GM23338 (cell line): Measurements from ENCODE around the gene ULBP1. TPM values are rescaled to one million over a fixed set of nuclear protein-coding genes. Genes with fewer than 3 reads are reported as not detected.

Experiments
- ATAC-seq: fragments of 200-7000 bp; cut with Tn5 transposase; 3 replicates; pipeline ENCODE4 v1.9.1; 2020
- DNase-seq: peaks from one replicate; pipeline ENCODE4 v3.0.0-alpha.2; 2015; ENCODE audit warnings: low spot score
- H2AFZ ChIP-seq: fragments of 200-600 bp; sonication (generic); 2 replicates; pipeline ENCODE4 v1.8.0; 2016; ENCODE audit warnings: antibody characterized with exemption, mild to moderate bottlenecking, moderate library complexity
- H3F3A ChIP-seq: fragments of 200-600 bp; sonication (generic); replicated peaks from 2 replicates; pipeline ENCODE4 v1.8.0; 2017; ENCODE audit warnings: antibody characterized with exemption, mixed run types, low read depth
- H3K27ac ChIP-seq: fragments of 200-600 bp; sonication (generic); 2 replicates; pipeline ENCODE4 v1.6.1; 2016; ENCODE audit warnings: low read depth
- H3K27me3 ChIP-seq: fragments of 200-600 bp; sonication (generic); 2 replicates; pipeline ENCODE4 v1.8.0; 2016; ENCODE audit warnings: mild to moderate bottlenecking, mixed run types, moderate library complexity; ENCODE audit not compliant: insufficient read depth
- H3K36me3 ChIP-seq: fragments of 200-600 bp; sonication (generic); 2 replicates; pipeline ENCODE4 v1.8.0; 2016; ENCODE audit warnings: mild to moderate bottlenecking; ENCODE audit not compliant: insufficient read depth
- H3K4me1 ChIP-seq: fragments of 200-600 bp; sonication (generic); 2 replicates; pipeline ENCODE4 v1.8.0; 2016; ENCODE audit warnings: mild to moderate bottlenecking, moderate library complexity; ENCODE audit not compliant: insufficient read depth
- H3K4me2 ChIP-seq: fragments of 200-600 bp; sonication (generic); 2 replicates; pipeline ENCODE4 v1.7.1; 2017; ENCODE audit warnings: mixed run types
- H3K4me3 ChIP-seq: fragments of 200-600 bp; sonication (generic); 2 replicates; pipeline ENCODE4 v1.6.1; 2016; ENCODE audit warnings: mixed run types
- H3K79me2 ChIP-seq: fragments of 200-600 bp; sonication (generic); replicated peaks from 2 replicates; pipeline ENCODE4 v1.8.0; 2017; ENCODE audit warnings: mild to moderate bottlenecking; ENCODE audit not compliant: insufficient read depth
- H3K9me2 ChIP-seq: fragments of 200-600 bp; sonication (generic); 2 replicates; pipeline ENCODE4 v1.8.0; 2017; ENCODE audit not compliant: insufficient read depth
- H4K20me1 ChIP-seq: fragments of 200-600 bp; sonication (generic); replicated peaks from 2 replicates; pipeline ENCODE4 v1.8.0; 2017; ENCODE audit warnings: mild to moderate bottlenecking; ENCODE audit not compliant: insufficient read depth
- H3K27ac Mint-ChIP-seq: 2 replicates; pipeline ENCODE4 v1.8.0; 2020; ENCODE audit warnings: inconsistent platforms, mild to moderate bottlenecking, moderate library complexity, mixed read lengths
- H3K27me3 Mint-ChIP-seq: 3 replicates; pipeline ENCODE4 v1.8.0; 2022; ENCODE audit warnings: low read depth, mild to moderate bottlenecking, moderate library complexity, mixed read lengths, inconsistent platforms; ENCODE audit not compliant: insufficient read depth, poor library complexity
- H3K36me3 Mint-ChIP-seq: 3 replicates; pipeline ENCODE4 v1.8.0; 2021; ENCODE audit warnings: low read depth, mild to moderate bottlenecking, inconsistent platforms, moderate library complexity, mixed read lengths
- H3K4me1 Mint-ChIP-seq: 3 replicates; pipeline ENCODE4 v1.8.0; 2020; ENCODE audit warnings: mild to moderate bottlenecking, inconsistent platforms, mixed read lengths
- H3K4me3 Mint-ChIP-seq: 3 replicates; pipeline ENCODE4 v1.8.0; 2021; ENCODE audit warnings: moderate library complexity, mild to moderate bottlenecking, inconsistent platforms, mixed read lengths
- H3K9me3 Mint-ChIP-seq: 3 replicates; pipeline ENCODE4 v1.8.0; 2020; ENCODE audit warnings: moderate library complexity, mild to moderate bottlenecking, inconsistent platforms, mixed read lengths
- CREB1 ChIP-seq: fragments of 250-450 bp; sonication (Bioruptor Pico); IDR thresholded peaks from 2 replicates; pipeline ENCODE4 v1.5.0; 2020; ENCODE audit warnings: low read depth, mild to moderate bottlenecking, moderate library complexity
- EZH2 ChIP-seq: fragments of 200-600 bp; sonication (generic); IDR thresholded peaks from one replicate; pipeline ENCODE4 v1.8.0; 2017; ENCODE audit warnings: antibody characterized with exemption, mild to moderate bottlenecking, low read depth; ENCODE audit not compliant: unreplicated experiment
- EZH2phosphoT487 ChIP-seq: fragments of 200-600 bp; sonication (generic); IDR thresholded peaks from one replicate; pipeline ENCODE4 v1.8.1; 2018; ENCODE audit warnings: antibody characterized with exemption; ENCODE audit not compliant: unreplicated experiment
- JUNB ChIP-seq: IDR thresholded peaks from one replicate; pipeline ENCODE4 v1.6.1; 2016; ENCODE audit warnings: antibody characterized with exemption; ENCODE audit not compliant: unreplicated experiment
- NANOG ChIP-seq: IDR thresholded peaks from 2 replicates; pipeline ENCODE4 v1.6.1; 2016; ENCODE audit warnings: antibody characterized with exemption, borderline replicate concordance
- POLR2AphosphoS5 ChIP-seq: IDR thresholded peaks from 2 replicates; pipeline ENCODE4 v1.6.1; 2016; ENCODE audit warnings: antibody characterized with exemption, low read depth
- STAT1 ChIP-seq: IDR thresholded peaks from one replicate; pipeline ENCODE4 v1.6.1; 2016; ENCODE audit warnings: antibody characterized with exemption; ENCODE audit not compliant: unreplicated experiment
- ZNF114 ChIP-seq: fragments of 250-450 bp; sonication (Bioruptor Pico); IDR thresholded peaks from 2 replicates; pipeline ENCODE4 v1.5.0; 2020; ENCODE audit warnings: mild to moderate bottlenecking, moderate library complexity
- ZNF331 ChIP-seq: fragments of 250-450 bp; sonication (Bioruptor Pico); IDR thresholded peaks from 2 replicates; pipeline ENCODE4 v1.5.0; 2020; ENCODE audit warnings: low read depth, mild to moderate bottlenecking, moderate library complexity
- polyA plus RNA-seq: library from polyadenylated mRNA; unstranded; fragments of >200 nt; fragmentation: Nextera tagmentation; extraction: Ambion mirVana; gene quantifications from 2 replicates; pipeline ENCODE4 v1.2.1, GENCODE V29; 2016
- total RNA-seq: library from RNA; depleted of rRNA; stranded (reverse); fragments of >200 nt; shearing (Covaris generic); gene quantifications from 2 replicates; pipeline ENCODE4 v1.2.3, GENCODE V29; 2014
- TF ChIP-seq, protein P1 (sequence below): fragments of 250-450 bp; sonication (Bioruptor Pico); IDR thresholded peaks from 2 replicates; pipeline ENCODE4 v1.5.0; 2020; ENCODE audit warnings: mild to moderate bottlenecking, moderate library complexity
- TF ChIP-seq, protein P2 (sequence below), 2 experiments: fragments of 200-600 bp in 1 of 2; sonication (generic) in 1 of 2; conservative IDR thresholded peaks; 2 replicates each; pipeline versions ENCODE4 v1.5.1 to v1.6.1; 2016 to 2017; ENCODE audit warnings: antibody characterized with exemption in 2 of 2, low read depth in 2 of 2, mild to moderate bottlenecking in 2 of 2, moderate library complexity in 1 of 2
- TF ChIP-seq, protein P3 (sequence below): IDR thresholded peaks from 2 replicates; pipeline ENCODE4 v1.6.1; 2016; ENCODE audit warnings: antibody characterized with exemption
- TF ChIP-seq, protein P4 (sequence below): IDR thresholded peaks from one replicate; pipeline ENCODE4 v1.6.1; 2018; ENCODE audit warnings: antibody characterized with exemption; ENCODE audit not compliant: unreplicated experiment

ULBP1 gene
- total and polyA plus RNA-seq, 2 experiments from 2014 or later: 0.74 to 1.7 TPM

DNA sequence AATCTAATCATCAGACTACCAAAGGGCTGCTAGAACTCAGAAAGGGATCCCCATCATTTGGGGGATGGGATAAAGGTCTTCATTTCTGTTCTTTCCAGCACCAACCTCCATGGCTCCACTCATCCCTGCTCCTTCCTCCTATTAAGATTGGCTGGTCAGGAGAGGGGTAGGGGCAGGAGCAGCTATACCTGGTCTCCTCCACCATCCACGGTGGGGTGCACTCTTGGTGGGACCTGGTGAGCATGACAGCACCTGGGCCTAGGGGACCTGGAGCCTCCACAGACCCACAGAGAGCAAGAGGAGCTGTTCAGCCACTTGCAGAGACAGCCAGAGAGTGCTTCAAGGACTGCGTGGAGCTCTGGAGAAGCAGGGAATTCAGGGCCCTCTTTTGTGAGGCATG lies 28.1 kb upstream of the ULBP1 start:
- TF ChIP-seq EZH2: no peak
- TF ChIP-seq, protein P1, sequence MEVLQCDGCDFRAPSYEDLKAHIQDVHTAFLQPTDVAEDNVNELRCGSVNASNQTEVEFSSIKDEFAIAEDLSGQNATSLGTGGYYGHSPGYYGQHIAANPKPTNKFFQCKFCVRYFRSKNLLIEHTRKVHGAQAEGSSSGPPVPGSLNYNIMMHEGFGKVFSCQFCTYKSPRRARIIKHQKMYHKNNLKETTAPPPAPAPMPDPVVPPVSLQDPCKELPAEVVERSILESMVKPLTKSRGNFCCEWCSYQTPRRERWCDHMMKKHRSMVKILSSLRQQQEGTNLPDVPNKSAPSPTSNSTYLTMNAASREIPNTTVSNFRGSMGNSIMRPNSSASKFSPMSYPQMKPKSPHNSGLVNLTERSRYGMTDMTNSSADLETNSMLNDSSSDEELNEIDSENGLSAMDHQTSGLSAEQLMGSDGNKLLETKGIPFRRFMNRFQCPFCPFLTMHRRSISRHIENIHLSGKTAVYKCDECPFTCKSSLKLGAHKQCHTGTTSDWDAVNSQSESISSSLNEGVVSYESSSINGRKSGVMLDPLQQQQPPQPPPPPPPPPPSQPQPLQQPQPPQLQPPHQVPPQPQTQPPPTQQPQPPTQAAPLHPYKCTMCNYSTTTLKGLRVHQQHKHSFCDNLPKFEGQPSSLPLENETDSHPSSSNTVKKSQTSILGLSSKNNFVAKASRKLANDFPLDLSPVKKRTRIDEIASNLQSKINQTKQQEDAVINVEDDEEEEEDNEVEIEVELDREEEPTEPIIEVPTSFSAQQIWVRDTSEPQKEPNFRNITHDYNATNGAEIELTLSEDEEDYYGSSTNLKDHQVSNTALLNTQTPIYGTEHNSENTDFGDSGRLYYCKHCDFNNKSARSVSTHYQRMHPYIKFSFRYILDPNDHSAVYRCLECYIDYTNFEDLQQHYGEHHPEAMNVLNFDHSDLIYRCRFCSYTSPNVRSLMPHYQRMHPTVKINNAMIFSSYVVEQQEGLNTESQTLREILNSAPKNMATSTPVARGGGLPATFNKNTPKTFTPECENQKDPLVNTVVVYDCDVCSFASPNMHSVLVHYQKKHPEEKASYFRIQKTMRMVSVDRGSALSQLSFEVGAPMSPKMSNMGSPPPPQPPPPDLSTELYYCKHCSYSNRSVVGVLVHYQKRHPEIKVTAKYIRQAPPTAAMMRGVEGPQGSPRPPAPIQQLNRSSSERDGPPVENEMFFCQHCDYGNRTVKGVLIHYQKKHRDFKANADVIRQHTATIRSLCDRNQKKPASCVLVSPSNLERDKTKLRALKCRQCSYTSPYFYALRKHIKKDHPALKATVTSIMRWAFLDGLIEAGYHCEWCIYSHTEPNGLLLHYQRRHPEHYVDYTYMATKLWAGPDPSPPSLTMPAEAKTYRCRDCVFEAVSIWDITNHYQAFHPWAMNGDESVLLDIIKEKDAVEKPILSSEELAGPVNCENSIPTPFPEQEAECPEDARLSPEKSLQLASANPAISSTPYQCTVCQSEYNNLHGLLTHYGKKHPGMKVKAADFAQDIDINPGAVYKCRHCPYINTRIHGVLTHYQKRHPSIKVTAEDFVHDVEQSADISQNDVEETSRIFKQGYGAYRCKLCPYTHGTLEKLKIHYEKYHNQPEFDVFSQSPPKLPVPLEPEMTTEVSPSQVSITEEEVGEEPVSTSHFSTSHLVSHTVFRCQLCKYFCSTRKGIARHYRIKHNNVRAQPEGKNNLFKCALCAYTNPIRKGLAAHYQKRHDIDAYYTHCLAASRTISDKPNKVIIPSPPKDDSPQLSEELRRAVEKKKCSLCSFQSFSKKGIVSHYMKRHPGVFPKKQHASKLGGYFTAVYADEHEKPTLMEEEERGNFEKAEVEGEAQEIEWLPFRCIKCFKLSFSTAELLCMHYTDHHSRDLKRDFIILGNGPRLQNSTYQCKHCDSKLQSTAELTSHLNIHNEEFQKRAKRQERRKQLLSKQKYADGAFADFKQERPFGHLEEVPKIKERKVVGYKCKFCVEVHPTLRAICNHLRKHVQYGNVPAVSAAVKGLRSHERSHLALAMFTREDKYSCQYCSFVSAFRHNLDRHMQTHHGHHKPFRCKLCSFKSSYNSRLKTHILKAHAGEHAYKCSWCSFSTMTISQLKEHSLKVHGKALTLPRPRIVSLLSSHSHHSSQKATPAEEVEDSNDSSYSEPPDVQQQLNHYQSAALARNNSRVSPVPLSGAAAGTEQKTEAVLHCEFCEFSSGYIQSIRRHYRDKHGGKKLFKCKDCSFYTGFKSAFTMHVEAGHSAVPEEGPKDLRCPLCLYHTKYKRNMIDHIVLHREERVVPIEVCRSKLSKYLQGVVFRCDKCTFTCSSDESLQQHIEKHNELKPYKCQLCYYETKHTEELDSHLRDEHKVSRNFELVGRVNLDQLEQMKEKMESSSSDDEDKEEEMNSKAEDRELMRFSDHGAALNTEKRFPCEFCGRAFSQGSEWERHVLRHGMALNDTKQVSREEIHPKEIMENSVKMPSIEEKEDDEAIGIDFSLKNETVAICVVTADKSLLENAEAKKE (CRISPR knock-in tag): no peak
- no peak for TF ChIP-seq STAT1
- TF ChIP-seq, protein P2, sequence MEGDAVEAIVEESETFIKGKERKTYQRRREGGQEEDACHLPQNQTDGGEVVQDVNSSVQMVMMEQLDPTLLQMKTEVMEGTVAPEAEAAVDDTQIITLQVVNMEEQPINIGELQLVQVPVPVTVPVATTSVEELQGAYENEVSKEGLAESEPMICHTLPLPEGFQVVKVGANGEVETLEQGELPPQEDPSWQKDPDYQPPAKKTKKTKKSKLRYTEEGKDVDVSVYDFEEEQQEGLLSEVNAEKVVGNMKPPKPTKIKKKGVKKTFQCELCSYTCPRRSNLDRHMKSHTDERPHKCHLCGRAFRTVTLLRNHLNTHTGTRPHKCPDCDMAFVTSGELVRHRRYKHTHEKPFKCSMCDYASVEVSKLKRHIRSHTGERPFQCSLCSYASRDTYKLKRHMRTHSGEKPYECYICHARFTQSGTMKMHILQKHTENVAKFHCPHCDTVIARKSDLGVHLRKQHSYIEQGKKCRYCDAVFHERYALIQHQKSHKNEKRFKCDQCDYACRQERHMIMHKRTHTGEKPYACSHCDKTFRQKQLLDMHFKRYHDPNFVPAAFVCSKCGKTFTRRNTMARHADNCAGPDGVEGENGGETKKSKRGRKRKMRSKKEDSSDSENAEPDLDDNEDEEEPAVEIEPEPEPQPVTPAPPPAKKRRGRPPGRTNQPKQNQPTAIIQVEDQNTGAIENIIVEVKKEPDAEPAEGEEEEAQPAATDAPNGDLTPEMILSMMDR (conservative IDR thresholded peaks at IDR 0.05; ENCODE audit: low read depth in 2 of 2): no peak
- TF ChIP-seq CREB1: no peak
- TF ChIP-seq JUNB: no peak
- no peak for TF ChIP-seq POLR2AphosphoS5
- no peak for TF ChIP-seq ZNF114 (CRISPR knock-in tag)
- TF ChIP-seq, protein P3, sequence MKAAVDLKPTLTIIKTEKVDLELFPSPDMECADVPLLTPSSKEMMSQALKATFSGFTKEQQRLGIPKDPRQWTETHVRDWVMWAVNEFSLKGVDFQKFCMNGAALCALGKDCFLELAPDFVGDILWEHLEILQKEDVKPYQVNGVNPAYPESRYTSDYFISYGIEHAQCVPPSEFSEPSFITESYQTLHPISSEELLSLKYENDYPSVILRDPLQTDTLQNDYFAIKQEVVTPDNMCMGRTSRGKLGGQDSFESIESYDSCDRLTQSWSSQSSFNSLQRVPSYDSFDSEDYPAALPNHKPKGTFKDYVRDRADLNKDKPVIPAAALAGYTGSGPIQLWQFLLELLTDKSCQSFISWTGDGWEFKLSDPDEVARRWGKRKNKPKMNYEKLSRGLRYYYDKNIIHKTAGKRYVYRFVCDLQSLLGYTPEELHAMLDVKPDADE: no peak
- TF ChIP-seq, protein P4, sequence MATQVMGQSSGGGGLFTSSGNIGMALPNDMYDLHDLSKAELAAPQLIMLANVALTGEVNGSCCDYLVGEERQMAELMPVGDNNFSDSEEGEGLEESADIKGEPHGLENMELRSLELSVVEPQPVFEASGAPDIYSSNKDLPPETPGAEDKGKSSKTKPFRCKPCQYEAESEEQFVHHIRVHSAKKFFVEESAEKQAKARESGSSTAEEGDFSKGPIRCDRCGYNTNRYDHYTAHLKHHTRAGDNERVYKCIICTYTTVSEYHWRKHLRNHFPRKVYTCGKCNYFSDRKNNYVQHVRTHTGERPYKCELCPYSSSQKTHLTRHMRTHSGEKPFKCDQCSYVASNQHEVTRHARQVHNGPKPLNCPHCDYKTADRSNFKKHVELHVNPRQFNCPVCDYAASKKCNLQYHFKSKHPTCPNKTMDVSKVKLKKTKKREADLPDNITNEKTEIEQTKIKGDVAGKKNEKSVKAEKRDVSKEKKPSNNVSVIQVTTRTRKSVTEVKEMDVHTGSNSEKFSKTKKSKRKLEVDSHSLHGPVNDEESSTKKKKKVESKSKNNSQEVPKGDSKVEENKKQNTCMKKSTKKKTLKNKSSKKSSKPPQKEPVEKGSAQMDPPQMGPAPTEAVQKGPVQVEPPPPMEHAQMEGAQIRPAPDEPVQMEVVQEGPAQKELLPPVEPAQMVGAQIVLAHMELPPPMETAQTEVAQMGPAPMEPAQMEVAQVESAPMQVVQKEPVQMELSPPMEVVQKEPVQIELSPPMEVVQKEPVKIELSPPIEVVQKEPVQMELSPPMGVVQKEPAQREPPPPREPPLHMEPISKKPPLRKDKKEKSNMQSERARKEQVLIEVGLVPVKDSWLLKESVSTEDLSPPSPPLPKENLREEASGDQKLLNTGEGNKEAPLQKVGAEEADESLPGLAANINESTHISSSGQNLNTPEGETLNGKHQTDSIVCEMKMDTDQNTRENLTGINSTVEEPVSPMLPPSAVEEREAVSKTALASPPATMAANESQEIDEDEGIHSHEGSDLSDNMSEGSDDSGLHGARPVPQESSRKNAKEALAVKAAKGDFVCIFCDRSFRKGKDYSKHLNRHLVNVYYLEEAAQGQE: no peak
- TF ChIP-seq EZH2phosphoT487: no peak
- no peak for TF ChIP-seq ZNF331 (CRISPR knock-in tag)
- no peak for TF ChIP-seq NANOG
- H3K9me2 ChIP-seq: no peaks in the 10 kb centered on the region
- H3K36me3 ChIP-seq: no peaks in the 10 kb centered on the region
- H3K27me3 Mint-ChIP-seq: peaks cover 65% of the 10 kb centered on the region
- peaks cover 2% of the 10 kb centered on the region; the same call in 2 of the 3 replicates for H3K9me3 Mint-ChIP-seq
- no peak overlapping the region for H3K4me3 Mint-ChIP-seq
- H4K20me1 ChIP-seq: no peaks in the 10 kb centered on the region; the same call in 1 of the 2 replicates
- H3K27ac Mint-ChIP-seq: no peak overlapping the region
- no peaks in the 10 kb centered on the region for H3K79me2 ChIP-seq
- H3K27me3 ChIP-seq: peaks cover 84% of the 10 kb centered on the region
- no peak overlapping the region for H3K4me2 ChIP-seq
- no peaks in the 10 kb centered on the region for H3F3A ChIP-seq
- H3K4me1 Mint-ChIP-seq: peaks cover 6% of the 10 kb centered on the region
- DNase-seq (no peak), ATAC-seq (no peak)
- no peak overlapping the region for H2AFZ ChIP-seq
- H3K27ac ChIP-seq: no peak overlapping the region
- peaks cover 8% of the 10 kb centered on the region; the same call in 1 of the 2 replicates for H3K4me1 ChIP-seq
- no peaks in the 10 kb centered on the region; the same call in 2 of the 3 replicates for H3K36me3 Mint-ChIP-seq
- no peak overlapping the region for H3K4me3 ChIP-seq
